ENCODE data around the gene SKAP2. TPM values are rescaled to one million over a fixed set of nuclear protein-coding genes. Genes with fewer than 3 reads are reported as not detected.

Gene SKAP2
- total RNA-seq, 1 donor from 2014 or later, result 11.4 TPM

DNA sequence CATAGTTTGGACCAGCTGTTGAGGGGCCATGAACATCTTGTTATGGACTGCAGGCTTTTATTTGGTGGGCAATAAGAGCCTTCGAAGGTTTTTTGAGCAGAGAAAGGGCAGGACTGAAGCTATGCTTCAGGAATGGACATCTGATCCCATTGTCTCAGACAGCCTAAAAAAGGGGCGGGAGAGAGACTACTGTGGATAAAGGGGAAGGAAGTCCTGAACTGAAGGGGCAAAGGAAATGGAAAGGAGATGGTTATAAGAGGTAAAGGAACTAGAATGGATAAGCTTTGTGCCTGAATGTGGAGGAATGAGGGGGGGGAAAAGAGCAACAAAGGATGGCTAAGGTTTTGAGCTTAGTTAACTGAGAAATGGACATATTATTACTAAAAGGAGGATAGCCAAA lies 172.5 kb downstream of the SKAP2 start:
- no peak for DNase-seq

DNA sequence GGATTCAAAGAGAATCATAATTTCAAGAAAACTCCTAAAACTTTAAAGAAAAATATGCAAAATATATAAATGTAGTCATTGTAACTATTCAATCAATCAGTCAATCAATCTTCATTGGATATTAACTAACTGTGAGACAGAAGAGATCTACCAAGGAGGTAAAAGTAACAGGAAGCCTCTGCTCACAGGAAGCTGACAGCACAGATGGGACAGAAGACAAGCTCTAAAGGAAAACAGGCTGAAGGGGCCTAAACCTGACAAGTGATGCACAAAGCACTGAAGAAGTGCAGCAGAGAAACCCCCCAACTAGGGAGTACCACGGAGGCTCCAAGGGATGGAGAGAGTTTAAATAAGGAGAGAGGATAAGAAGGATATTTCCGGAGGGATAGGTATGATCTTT lies 173.0 kb downstream of the SKAP2 start:
- DNase-seq, result no peak

DNA sequence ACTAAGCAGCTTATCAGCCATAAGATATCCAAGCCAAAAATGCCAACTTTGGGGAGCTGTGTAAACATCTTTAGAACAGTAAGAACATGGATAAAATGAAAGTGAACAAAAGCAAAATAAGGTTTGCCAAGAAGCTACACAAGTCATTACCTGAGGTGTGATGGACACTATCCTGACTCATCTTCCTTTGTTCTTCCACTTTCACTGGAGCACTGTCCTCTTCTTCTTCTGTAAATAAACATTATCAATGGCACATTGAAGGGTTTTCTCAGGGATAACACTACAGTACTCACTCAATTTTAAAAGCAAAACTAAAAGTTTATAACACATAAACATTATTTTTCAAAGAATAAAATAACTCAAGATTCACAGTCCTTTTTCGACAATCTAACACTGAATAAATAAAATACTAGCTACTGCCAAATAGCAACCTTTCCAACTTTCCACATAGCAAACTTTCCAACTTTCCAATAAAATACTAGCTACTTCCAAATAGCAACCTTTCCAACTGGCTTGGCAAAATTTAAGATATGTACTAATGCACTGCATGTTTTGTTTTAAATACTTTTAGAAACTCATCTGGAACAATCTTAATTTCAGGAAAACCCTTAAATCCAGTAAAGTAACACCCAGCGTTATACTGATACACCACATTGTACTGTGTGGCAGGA lies 174.1 kb downstream of the SKAP2 start:
- DNase-seq, result peak; percentile 64

DNA sequence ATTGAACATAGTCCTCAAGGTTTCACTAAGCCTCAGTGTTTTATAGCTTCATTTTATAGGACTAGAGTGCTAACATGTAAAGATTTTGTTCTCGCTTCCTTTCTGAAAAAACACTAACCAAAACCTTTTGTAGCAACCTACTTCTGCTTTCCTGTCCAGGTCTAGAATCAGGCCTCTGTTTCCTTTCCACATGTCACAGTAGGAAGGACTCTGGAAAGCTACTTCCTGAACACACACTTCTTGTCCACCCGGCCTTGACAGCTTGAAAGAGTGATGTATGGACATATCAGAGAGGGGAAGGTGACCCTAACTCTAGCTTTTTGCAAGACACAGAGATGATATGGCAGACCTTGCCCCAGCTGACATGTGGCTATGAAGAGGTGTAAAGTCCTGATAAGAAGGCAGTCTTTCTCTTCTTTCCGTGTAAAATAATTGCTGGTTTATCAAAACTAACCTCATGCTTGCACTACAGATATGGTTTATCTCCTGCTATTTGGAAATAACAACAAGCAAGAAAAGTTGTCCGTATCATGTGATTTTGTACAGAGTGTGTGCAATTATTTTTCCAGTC lies 175.4 kb downstream of the SKAP2 start:
- DNase-seq, result no peak

DNA sequence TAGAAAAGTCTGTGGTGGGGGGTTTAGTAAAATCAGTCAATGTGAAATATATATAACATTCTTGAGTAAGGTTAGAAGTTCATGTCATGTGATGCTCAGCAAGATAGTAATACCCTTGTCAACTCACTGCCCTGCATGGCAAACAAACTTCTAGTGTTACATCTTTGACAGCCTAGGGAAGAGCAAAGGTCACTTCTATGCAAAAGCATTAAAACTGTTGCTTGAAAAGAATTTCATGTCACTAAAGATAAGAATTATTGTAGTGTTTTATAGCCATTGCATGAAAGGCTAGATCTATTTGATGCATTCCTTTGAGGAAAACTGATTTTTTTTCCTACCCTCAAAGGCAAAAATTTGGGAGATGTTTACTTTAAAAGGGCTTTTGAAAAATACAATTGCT lies 176.0 kb downstream of the SKAP2 start:
- no peak for DNase-seq

DNA sequence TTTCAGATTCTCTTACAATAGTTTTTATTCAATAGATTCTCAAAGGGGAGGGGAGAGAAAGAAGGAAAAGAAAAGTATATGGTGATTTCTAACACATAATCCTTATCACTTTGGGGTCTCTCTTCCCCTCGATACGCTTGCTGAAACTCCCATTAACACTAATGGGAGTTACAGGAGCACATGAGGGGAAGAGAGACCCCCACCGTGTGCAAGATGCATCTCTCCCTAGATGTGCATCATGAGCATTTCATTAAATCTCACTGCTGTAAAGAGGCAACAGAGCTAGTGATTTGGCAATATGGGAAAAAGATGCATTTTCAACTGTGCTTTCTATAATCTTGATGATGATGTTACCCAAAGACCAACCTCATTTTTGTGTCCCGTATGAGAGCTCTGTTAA lies 177.4 kb downstream of the SKAP2 start:
- DNase-seq, result no peak

DNA sequence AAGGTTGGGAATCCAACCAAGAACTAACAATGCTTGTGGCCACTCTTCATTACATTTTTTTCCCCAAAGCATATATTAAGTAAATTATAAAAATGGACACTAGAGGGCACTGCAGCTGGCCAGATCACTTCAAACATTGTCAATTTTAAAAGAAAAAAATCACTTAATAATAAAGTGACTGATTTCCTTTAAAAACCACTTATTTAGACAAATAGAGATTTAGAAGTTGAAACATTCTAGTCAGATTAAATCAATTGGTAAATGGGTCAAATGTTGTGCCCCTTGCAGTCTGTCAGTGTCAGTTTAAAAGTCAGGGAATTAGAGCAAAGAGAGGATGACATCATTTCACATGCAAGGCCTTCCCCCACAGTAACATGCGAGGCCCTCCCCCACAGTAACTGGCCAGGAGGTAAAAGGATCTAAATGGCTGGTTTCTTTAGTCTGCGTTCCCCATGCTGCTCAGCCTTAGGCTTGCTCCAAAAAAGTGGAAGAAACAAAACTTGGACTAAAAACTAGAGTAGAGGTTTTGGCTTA lies 177.9 kb downstream of the SKAP2 start:
- DNase-seq, result peak; percentile 86

DNA sequence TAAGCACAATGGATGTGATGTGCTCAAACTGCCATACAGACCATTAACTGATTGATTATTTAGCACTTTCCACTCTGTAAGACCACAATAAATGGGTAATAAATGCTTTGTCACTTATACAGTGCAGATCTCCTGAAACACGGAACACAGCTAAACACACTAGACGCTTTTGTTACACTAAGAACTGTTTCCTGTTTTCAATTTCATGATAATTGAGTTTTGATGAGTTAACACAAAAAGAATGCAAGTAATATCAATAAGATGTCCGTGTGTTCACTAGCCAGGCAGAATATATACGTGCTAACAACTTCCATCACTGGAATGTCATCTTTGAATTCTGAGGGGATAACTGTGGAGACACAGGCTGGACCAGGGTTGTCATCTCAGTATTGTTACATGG lies 178.8 kb downstream of the SKAP2 start:
- no peak for DNase-seq

DNA sequence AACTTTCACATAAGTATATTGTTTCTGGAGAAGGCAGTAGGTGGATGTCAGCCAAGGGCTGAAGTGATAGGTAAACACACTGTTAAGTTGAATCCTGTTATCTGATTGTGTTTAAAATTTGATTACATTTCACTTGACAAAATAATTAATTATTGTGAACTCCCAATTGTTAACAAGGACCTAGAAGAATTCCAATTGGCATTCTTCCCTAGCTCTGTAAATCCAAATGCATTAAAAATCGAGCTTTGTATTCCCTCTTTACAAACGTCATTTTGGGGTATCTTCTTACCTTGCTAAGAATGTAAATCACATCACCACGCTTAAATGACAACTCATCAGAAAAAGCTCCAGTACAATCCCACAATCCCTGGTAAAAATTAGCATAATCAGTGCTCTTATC lies 179.9 kb downstream of the SKAP2 start:
- no peak for DNase-seq

DNA sequence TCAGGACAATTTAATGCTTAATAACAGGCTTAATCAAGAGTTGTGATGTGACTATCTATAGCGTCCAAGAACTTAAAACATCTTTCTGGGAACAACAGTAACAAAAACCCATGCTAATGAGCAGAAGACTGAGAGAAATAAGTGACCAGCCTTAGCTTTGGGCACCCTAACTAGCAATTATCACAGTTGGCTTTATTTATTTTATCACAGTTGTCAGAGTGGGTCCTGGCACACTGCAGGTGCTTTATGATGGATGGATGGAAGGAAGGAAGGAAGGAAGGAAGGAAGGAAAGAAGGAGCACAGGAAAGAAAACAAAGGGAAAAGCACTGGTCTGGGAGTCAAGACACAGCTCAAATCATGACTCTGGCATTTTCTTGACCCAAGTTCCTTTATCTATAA lies 181.1 kb downstream of the SKAP2 start:
- no peak for DNase-seq

DNA sequence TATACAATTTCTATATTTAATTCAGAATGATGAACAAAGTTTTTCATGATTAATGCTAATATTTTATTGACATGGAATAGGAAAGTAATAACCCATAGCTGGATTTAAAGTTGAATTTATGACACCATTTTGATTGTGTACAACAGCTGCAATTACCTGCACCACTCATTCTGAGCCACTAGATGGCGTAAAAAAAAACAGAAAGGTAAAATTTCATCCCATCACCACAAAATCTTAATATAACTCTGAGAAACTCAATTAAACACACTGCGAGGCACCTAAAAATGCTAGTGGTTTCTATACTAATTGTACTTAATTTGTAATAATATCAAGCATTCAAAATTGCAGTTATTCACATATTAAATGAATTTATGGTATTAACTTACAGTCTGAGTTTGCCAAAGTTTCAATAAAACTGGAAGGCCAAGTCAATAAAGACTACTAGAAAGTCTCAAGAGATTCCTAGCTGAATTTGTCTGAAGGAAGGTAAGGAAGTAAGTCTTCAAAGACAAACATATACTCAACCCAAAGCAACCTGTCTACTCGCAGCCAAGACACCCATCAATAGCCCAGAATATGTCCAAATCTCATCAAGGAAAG lies 182.5 kb downstream of the SKAP2 start:
- peak; percentile 46 for DNase-seq

DNA sequence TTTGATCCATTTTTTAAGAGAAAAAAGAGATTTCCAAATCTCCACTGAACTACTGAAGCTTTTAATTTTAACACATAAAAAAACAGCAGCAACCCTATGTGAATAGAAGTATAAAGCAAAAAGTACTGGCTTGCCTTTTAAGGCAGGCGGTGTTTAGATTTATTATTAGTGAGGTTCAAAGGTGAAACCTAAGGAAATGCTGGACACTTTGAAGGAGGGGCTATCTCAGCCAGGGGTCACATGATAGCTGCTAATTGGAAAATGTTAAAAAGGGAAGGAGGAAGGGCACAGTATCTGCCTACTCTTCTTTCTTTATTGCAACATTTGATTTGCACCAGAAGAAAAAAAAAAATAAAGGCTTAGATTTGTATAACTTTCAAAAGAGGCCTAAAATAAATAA lies 183.8 kb downstream of the SKAP2 start:
- DNase-seq, result no peak

DNA sequence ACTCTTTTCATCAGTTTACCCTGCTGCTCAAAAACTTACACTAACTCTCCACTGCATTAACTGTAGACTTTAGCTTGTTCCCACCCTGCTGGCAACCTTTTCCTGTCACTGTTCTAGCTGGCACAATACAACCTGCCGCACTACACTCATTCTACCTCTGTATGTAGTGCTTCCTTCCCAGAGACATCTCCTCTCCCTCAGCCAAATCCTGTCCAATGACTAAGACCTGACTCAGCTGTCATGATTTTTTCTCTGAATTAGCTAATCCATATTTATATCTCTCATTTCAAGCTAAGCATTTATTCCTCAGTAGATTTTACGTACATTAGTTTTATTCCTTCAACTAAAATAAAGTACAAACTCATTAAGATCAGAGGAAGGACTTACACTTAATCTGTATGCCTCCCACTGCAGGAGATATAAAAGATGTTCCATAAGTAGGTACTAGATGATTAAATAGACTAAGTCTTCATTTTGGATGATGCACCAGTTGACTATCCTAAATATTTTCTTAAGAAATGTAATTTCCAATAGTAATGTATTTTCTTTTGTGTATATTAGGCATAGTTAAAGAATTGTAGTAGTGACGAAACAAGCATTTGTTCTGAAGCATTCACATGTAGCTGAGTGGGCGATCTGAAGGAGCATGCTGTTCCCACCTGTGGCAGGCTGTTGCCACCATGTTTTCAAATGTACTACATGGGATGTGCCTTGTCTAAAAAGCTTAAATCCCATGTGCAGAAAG lies 189.1 kb downstream of the SKAP2 start:
- DNase-seq, result no peak

DNA sequence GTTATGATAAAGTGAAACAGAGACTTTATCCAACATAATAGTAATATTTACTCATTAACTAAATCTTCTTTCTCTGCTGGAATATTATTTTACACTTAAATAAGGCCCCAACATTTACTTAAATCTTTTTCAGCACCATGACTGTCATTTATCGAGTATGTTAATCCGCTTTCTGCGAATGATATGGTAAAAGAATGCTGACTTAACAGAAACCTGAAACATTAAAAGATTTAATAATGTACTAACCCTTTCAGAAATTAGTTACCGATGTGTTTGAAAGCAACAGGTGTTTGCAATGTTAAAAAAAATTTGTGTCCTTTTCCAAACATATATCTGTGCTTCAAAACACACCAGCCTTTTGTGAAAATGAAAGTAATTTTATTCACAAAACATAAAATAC lies 190.5 kb downstream of the SKAP2 start:
- no peak for DNase-seq

DNA sequence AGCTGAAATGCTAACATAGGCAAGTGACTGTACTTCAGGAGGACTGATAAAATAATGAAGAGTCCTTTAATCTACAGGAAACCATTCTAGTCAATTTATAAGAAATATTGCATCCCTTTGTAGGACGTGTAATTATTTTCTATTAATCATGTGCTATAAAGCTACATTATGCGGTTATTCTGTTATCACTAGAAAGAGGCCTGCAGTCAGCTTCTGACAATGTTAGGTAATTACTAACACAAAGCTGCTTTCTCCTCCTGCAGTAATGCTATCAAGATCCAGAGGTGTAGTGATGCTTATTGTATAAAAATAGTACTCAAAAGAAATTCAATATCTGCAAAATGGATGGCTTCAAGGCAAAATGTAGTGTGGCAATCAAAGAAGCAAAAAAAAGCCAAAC lies 191.1 kb downstream of the SKAP2 start:
- no peak for DNase-seq

DNA sequence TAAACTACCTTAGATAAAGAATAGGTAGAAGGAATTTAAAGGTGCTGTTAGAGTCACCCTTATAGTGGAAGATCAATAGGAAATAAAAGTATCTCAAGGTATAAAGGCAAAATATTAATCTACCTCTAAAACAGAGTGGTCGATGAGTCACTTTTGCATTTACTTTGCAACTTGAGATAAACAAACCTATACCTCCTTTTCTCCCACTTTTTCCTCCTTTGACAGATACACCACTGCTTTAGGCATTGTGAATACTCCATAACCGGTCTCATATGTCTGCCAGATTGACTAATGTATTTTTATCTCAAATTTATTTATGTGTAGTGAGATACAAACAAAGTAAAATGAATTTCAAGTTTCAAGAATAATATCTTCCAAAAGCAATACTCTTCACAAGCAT lies 193.5 kb downstream of the SKAP2 start:
- DNase-seq, result no peak

DNA sequence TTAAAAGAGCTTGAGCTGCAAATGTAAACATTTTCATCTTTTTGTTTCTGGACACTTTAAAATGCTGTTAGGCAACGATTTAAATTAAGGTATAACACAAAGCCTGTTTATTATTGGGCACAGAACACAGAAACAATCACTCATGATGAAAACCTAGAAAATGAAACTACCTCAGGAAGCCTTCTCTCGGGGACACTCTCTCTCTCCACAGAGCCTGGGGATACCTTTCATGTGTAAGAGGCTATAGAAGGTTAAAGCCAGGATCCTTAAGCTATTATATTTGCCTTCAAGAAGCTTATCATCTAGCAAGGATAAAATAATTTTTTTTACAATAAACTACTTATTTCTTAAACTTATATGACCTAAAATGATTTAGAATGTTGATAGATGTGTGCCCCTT lies 194.1 kb downstream of the SKAP2 start:
- DNase-seq, result no peak

DNA sequence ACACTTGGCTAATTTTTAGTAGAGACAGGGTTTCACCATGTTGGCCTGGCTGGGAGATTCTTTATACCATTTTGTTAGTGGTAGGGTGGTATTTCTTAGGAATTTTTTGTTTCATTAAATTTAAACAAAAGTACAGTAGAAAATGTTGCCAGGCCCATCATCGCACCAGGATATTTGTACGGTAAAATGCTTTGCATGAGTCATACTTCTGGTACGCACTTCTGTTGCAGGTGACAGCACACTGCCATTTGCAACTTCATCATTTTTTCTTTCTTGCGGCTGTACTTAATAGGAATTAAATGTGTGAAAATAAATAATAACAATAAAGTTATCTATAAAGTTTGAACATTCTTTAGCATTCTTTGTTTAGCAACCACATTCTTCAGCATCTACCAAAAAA lies 195.6 kb downstream of the SKAP2 start:
- no peak for DNase-seq

DNA sequence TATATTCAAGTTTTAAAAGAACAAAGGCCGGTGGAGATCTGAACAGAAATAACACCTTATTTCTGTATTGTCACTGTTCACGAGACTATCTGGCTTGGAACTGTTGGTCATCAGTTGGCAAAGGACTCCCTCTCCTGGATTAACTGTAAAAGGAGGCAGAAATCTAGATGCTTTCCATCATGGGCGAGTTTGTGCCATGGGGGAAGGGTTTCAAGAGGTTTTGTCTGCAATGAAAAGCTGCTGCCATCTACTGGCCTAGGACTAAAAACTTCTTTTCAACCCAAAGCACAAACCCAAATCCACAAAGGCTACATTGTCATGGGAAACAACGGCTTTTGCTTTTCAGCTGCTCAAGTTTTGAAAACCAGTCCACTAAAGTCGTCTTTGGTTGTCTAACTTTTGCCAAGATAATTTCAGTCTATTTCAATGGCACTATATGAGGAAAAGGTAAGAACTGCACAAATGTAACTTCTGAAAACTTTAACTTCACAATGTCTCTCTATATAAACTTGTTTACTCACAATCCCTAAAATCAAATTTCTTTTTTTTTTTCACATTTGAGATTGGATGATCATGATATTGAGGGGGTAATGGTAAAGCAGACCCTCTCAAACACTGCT lies 196.8 kb downstream of the SKAP2 start:
- DNase-seq, result peak; percentile 93

DNA sequence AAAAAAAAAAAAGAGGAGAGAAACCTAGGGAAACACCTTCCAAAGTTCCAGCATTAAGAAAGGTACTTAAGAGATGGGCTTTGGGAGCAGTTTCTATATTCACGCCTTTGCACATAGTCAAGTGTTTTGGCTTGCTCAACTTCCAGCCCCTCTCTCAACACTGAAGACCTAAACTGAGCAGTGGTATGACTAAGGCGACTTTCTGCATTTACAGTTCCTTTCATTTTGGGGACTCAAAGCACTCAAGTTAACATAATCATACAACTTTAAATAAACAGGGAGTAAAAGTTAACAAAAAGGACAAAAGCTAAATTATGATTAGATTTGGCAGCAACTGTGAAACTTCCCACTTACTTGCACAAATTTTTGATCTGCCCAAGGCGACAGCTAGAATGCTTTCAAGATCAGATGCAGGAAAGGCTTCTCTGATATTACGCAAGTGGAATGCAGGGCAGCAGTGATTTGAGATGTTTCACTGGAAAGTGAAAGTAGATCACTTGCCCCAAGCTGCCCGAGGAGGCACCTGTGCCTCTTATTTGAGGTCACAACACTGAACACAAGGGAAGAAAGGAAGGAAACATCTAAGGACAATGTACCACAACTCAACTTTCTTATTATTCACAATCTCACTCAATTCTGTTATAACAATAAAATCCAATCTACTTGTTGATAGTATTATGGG lies 199.5 kb downstream of the SKAP2 start:
- DNase-seq, result peak; percentile 29

DNA sequence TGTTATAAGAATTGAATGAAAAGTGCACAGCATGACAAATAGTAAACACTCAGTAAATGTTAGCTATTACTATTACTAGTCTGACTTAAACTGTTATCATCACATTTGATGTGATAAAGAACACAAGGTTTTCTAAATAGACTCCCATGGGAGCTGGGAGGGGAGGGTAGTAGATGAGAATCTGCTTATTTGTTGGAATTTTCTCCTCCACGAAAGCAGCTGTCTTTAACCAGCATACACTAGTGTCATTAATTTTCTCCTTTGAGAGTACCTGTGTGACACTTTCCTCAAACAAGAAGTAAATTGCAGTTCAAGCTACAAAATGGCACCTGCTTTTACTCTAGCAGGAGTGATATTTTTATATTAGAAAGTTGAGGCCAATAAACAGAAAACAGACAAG lies 200.1 kb downstream of the SKAP2 start:
- DNase-seq, result no peak

DNA sequence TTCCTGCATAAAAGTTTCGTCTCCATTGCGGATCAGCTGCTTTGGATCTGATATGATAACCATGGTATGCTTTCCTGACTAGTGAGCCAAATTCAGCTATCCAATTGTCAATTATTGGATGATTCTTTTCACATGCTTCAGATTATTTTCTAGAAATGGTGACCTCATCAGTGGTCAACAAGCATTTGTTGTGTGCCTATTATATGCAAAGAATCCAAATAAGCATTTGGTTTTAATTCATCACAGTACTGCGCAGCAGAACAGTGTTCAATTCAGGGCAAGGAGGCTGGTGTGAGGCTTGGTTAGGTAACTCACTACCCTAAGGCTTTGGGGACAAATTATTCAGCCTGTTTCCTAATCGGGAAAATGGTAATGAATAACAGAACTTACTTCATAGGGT lies 200.5 kb downstream of the SKAP2 start:
- peak; percentile 19 for DNase-seq
